Astrocyte of the cerebellum (primary cell): ENCODE data around the gene KCNA1.

ENCODE experiments used
- DNase-seq: peaks from one replicate; pipeline ENCODE4 v3.0.0-alpha.2; 2011; ENCODE audit warnings: low read depth
- H3K4me3 ChIP-seq: 2 replicates; pipeline ENCODE4 v1.5.1; 2011; ENCODE audit warnings: mild to moderate bottlenecking, low read depth, low read length, moderate library complexity
- in situ Hi-C: cut with HindIII; loops from 2 replicates; pipeline ENCODE4 v1.10.0; 2017; ENCODE audit warnings: low sequenced_read_pairs
- TF ChIP-seq, protein P1 (sequence below): IDR thresholded peaks from 2 replicates; pipeline ENCODE4 v1.5.1; 2012; ENCODE audit warnings: low read length, low read depth, moderate library complexity, mild to moderate bottlenecking; ENCODE audit errors: missing control alignments

The KCNA1 gene

DNA sequence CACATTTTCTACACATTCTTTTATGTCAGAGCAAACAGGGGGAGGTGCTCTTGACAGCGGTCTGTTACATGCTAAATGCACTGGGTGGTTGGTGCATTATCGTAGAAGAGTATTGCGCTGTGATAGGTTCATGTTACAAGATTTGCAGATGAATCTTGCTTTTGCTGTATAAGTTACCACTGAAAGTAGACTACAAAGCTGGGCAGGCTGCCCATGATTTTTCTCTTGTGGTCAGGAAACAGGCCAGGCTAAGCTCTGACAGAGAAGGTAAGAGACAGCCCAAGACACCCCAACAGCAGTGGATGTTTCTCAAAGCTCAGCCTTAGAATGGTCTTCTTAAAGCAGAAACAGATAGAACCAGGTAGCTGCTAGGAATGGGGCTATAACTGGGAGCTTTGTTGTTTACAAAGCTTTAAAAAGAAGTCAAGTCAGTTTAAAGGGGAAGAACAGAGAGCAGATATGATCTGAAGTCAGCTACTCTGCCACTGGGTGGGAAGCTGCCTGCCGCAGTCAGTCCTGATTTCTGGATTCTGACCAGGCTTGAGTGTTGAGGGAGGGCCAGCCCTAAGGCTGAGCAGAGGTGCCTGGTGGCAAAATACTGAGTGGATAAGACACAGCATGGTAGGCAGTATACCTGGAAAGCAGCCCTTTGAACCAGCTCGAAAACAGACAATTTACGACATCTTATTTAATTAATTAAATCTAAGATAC, 9.4 kb downstream of the KCNA1 start:
- in situ Hi-C loops, result no loop called here
- no peak overlapping the region for H3K4me3 ChIP-seq
- DNase-seq, result peak; percentile 87
- TF ChIP-seq, protein P1, sequence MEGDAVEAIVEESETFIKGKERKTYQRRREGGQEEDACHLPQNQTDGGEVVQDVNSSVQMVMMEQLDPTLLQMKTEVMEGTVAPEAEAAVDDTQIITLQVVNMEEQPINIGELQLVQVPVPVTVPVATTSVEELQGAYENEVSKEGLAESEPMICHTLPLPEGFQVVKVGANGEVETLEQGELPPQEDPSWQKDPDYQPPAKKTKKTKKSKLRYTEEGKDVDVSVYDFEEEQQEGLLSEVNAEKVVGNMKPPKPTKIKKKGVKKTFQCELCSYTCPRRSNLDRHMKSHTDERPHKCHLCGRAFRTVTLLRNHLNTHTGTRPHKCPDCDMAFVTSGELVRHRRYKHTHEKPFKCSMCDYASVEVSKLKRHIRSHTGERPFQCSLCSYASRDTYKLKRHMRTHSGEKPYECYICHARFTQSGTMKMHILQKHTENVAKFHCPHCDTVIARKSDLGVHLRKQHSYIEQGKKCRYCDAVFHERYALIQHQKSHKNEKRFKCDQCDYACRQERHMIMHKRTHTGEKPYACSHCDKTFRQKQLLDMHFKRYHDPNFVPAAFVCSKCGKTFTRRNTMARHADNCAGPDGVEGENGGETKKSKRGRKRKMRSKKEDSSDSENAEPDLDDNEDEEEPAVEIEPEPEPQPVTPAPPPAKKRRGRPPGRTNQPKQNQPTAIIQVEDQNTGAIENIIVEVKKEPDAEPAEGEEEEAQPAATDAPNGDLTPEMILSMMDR, result no peak

DNA sequence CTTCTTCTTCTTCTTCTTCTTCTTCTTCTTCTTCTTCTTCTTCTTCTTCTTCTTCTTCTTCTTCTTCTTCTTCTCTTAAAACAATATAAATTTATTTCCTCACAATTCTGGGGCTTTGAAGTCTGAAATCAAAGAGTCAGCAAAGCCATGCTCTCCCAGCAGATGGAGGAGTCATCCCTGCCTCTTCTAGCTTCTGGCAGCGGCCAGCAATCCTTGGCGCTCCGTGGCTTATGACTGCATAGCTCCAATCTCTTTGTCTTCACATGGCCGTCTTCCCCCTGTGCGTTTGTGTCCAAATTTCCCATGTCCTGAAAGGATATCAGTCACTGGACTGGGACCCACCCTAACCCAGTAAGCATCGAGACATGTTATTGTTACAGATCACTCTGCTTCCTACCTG, 22.9 kb downstream of the KCNA1 start:
- H3K4me3 ChIP-seq, result no peak overlapping the region
- in situ Hi-C loops, result no loop called here
- TF ChIP-seq, protein P1, result no peak
- no peak for DNase-seq

DNA sequence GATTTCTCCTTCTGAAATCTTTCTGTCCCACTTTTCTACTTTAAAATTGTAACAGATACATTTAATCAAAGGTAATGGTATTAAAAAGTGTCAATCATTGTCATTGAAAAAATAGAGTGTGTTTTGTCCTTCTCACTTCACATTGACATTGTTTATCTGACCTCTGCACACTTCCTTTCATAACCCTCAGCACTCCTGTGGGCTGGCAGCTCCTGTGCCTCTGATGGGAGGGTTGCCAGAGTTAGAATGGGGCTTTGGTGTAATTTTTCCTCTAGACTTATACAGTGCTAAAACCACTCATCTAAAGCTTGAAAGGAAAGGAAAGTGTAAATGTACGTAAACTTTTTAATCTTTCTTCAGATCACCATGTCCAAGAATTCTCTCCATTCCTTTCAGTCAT, 23.7 kb downstream of the KCNA1 start:
- no peak for DNase-seq
- no peak overlapping the region for H3K4me3 ChIP-seq
- in situ Hi-C loops, result no loop called here
- TF ChIP-seq, protein P1, result no peak

DNA sequence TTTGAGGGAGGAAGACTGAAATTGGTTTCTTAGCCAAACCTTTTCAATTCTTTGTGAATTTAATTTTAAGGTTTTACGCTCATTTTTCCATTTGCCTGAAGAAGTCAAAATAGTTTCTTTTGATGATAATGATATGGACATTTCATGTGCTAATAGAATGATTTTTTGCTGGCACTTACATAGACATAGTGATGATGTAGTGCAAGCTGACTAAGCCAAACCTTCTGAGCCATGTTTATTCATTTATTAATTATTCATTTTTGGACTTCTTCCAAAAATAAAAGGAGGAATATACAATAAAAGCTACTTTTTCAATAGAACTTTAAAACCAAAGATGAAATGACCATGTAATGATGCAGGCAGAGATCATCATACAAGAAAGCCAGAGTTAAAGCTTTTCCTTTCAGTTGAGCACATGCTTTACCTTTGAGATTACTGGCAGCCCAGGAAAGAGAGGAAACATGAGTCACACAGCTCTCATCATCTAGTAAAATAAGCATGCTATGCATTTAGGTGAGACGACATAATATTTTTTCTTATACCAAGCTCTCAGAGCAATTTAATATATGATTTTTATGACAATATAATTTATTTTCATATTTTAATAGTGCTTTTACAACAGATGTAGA, 24.8 kb downstream of the KCNA1 start:
- DNase-seq, result no peak
- in situ Hi-C loops, result no loop called here
- TF ChIP-seq, protein P1, result no peak
- no peak overlapping the region for H3K4me3 ChIP-seq

DNA sequence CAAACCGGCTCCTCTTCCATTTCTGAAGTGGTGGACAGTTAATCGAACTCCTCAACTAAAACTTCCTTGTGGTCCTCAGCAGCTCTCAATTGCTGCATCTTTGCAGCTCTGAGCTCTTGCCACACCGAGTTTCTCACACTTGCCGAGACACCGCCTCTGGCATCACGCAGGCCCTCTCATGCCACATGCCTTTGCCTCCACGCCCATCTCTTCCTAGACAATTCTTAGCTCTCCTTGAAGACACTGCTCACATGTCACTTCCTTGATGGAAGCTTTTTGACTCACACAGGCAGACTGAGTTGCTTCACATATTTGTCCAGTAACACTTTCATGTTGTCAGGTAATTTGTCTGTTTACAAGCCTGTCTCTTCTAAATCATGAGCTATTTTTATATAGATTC, 29.2 kb downstream of the KCNA1 start:
- in situ Hi-C loops, result no loop called here
- H3K4me3 ChIP-seq, result no peak overlapping the region
- TF ChIP-seq, protein P1, result no peak
- DNase-seq, result no peak

DNA sequence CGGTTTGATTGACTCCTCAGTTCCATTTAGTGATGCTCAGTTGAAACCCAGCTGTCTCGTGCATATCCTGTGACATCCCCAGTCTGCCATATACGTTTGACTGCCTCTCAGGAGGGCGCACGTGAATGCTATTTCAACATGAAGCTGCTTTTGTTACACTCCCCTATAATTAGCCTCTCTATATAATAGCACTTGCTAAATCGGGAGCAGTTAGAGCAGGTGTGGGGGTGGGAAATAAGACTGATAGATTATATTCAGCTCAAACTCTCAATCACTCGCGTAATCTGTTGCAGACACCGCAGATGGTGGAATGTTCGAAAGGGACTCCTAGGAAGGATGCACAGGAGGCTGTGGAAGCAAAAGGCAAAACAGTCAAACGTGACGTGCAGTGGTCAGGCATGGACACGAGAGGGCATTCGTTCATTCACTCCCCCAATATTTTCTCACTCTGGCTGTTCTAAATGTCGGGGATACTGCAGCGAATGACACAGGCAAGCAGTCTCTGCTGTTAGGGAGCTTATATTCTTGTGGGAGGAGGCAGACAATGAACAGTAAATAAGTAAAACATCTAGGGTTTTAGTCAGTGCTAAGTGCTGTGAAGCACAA, 29.8 kb downstream of the KCNA1 start:
- no peak overlapping the region for H3K4me3 ChIP-seq
- in situ Hi-C loops, result no loop called here
- no peak for DNase-seq
- TF ChIP-seq, protein P1, result no peak
